ENCODE results near the gene SETD1A.

- TF ChIP-seq, protein P1, sequence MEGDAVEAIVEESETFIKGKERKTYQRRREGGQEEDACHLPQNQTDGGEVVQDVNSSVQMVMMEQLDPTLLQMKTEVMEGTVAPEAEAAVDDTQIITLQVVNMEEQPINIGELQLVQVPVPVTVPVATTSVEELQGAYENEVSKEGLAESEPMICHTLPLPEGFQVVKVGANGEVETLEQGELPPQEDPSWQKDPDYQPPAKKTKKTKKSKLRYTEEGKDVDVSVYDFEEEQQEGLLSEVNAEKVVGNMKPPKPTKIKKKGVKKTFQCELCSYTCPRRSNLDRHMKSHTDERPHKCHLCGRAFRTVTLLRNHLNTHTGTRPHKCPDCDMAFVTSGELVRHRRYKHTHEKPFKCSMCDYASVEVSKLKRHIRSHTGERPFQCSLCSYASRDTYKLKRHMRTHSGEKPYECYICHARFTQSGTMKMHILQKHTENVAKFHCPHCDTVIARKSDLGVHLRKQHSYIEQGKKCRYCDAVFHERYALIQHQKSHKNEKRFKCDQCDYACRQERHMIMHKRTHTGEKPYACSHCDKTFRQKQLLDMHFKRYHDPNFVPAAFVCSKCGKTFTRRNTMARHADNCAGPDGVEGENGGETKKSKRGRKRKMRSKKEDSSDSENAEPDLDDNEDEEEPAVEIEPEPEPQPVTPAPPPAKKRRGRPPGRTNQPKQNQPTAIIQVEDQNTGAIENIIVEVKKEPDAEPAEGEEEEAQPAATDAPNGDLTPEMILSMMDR (conservative IDR thresholded peaks at IDR 0.05 in 1 of 2, IDR thresholded peaks at IDR 0.05 in 1 of 2; ENCODE audit: low read depth in 1 of 2, low read length in 2 of 2), result no peak
- no peak for TF ChIP-seq EZH2 (IDR thresholded peaks at IDR 0.05; ENCODE audit: low read length, missing control alignments)
Measured at GRCh38 chr16:31023627-31024226, 66.2 kb downstream of the SETD1A start.
